NCI-H460 (cell line): ENCODE results near the gene SMIM22. TPM values are rescaled to one million over a fixed set of nuclear protein-coding genes. Genes with fewer than 3 reads are reported as not detected.

Experiments
- DNase-seq: peaks from one replicate; pipeline ENCODE4 v3.0.0-alpha.2; 2016; ENCODE audit warnings: low read depth; ENCODE audit errors: extremely low read depth
- total RNA-seq: library from RNA; depleted of rRNA; stranded (reverse); fragments of >200 nt; shearing (Covaris generic); gene quantifications from 2 replicates; pipeline ENCODE4 v1.2.3, GENCODE V29; 2014

Gene SMIM22
- total RNA-seq, 1 experiment from 2014 or later: not detected

GRCh38 chr16:4792951-4793513 lies 2.1 kb upstream of the SMIM22 start:
- DNase-seq: no peak

- no peak for DNase-seq
Measured at GRCh38 chr16:4795828-4796572, 831 bp downstream of the SMIM22 start.

- DNase-seq: no peak
Measured at GRCh38 chr16:4796982-4797804, 2.0 kb downstream of the SMIM22 start.

- no peak for DNase-seq
Measured at GRCh38 chr16:4797805-4798252, 2.7 kb downstream of the SMIM22 start.

GRCh38 chr16:4798456-4798855 lies 3.3 kb downstream of the SMIM22 start:
- no peak for DNase-seq

GRCh38 chr16:4799171-4799855 lies 4.1 kb downstream of the SMIM22 start:
- DNase-seq: no peak

- no peak for DNase-seq
Measured at GRCh38 chr16:4800290-4801041, 5.3 kb downstream of the SMIM22 start.

- DNase-seq: no peak
Measured at GRCh38 chr16:4801051-4801961, 6.1 kb downstream of the SMIM22 start.

GRCh38 chr16:4801962-4802658 lies 6.9 kb downstream of the SMIM22 start, which contains the start of gene ROGDI:
ROGDI (minus strand) TSS chr16:4802633; CDS start chr16:4802571, 62 bp downstream.
- peak; percentile 30 for DNase-seq

- DNase-seq: peak; percentile 92
Measured at GRCh38 chr16:4802659-4803287, 7.6 kb downstream of the SMIM22 start.

GRCh38 chr16:4803401-4803844 lies 8.3 kb downstream of the SMIM22 start:
- no peak for DNase-seq

GRCh38 chr16:4803898-4804762 lies 9.0 kb downstream of the SMIM22 start:
- no peak for DNase-seq

- DNase-seq: no peak
Measured at GRCh38 chr16:4805231-4805630, 10.1 kb downstream of the SMIM22 start.

GRCh38 chr16:4806280-4806679 lies 11.1 kb downstream of the SMIM22 start:
- no peak for DNase-seq

GRCh38 chr16:4811242-4811641 lies 16.1 kb downstream of the SMIM22 start:
- DNase-seq: no peak

GRCh38 chr16:4811773-4812172 lies 16.6 kb downstream of the SMIM22 start:
- DNase-seq: no peak
